ENCODE results near the gene SERPIND1. TPM values are rescaled to one million over a fixed set of nuclear protein-coding genes. Genes with fewer than 3 reads are reported as not detected.

SERPIND1 gene
- total RNA-seq, 2 donors from 2014 or later, result not detected

DNA sequence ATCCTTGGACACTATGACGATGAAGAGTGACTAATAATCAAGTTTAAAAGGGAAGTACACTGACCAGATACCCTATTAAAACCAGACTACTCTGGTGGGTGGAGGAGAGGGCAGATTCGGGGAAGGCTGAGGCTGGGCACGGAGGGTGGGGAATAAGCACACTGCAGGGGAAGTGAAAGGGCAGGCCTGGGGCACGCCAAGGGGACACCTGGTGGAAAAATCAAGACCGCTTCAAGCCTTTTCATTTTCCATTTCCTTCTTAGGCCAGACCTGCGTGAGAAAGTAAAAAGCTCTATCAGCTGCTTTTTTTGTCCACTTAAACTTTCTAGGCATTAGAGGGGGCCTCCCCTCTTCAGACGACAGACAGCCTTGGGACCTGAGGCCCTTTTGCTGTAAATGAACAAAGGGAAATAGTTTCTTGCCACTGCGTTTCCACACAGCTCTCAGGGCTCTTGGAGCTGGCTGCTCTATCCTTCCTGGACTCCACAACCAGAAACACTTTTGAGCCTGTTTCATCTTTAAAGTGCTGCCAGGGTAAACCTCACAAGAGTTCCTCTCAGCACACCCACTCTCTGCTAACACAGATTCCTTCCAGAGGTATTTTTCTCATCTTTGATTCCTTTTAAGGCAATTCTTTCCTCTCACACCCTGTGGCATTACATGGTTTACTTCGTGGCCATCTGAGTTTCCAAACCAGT, 25.0 kb upstream of the SERPIND1 start:
- no peak overlapping the region for H3K27ac ChIP-seq
- intact Hi-C loops (cut with DNase I), result no loop called here
- ATAC-seq, result no peak
- peaks cover 0 to 9% of the 10 kb centered on the region in 2 donors for H3K36me3 ChIP-seq (replicated peaks in 1 of 2; ENCODE audit: insufficient read depth in 1 of 2, low read depth in 2 of 2)
- WGBS, 2 donors, result 61 to 86% methylated on average over 9 of the region's 9 CpGs
- TF ChIP-seq, protein P1, sequence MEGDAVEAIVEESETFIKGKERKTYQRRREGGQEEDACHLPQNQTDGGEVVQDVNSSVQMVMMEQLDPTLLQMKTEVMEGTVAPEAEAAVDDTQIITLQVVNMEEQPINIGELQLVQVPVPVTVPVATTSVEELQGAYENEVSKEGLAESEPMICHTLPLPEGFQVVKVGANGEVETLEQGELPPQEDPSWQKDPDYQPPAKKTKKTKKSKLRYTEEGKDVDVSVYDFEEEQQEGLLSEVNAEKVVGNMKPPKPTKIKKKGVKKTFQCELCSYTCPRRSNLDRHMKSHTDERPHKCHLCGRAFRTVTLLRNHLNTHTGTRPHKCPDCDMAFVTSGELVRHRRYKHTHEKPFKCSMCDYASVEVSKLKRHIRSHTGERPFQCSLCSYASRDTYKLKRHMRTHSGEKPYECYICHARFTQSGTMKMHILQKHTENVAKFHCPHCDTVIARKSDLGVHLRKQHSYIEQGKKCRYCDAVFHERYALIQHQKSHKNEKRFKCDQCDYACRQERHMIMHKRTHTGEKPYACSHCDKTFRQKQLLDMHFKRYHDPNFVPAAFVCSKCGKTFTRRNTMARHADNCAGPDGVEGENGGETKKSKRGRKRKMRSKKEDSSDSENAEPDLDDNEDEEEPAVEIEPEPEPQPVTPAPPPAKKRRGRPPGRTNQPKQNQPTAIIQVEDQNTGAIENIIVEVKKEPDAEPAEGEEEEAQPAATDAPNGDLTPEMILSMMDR (IDR thresholded peaks at IDR 0.05), result no peak
- TF ChIP-seq POLR2A (IDR thresholded peaks at IDR 0.05), result no peak
- no peak for DNase-seq
- no peaks in the 10 kb centered on the region for H3K27me3 ChIP-seq
- no peaks in the 10 kb centered on the region for H3K4me1 ChIP-seq
- H3K4me3 ChIP-seq, result no peak overlapping the region
- no peaks in the 10 kb centered on the region for H3K9me3 ChIP-seq

DNA sequence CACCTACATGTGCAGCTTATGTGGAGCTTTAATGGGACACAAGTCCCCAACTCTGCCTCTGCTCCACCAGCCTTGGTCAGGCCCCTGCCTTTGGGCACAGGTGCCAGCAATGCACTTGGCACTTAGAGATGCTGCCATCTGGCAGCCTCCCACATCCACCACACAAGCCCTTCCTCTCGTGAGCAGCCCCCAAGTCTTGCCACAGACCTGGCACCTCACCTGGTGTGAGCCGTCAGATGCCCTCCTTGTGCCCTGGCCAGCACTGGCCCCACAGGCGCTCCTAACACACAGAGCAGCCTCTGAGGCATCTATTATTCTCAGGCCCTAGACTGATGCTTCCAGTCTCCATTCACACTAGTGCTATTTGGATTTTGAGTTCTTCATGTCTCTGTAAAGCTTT, 24.5 kb upstream of the SERPIND1 start:
- DNase-seq (no peak), ATAC-seq (no peak)
- Histone ChIP-seq H3K4me3 (no peak overlapping the region), H3K27me3 (no peaks in the 10 kb centered on the region), H3K4me1 (no peaks in the 10 kb centered on the region), H3K27ac (no peak overlapping the region), H3K36me3 (replicated peaks in 1 of 2; ENCODE audit: insufficient read depth in 1 of 2, low read depth in 2 of 2) (peaks cover 0 to 9% of the 10 kb centered on the region in 2 donors), H3K9me3 (no peaks in the 10 kb centered on the region)
- intact Hi-C loops (cut with DNase I), result no loop called here
- WGBS, 2 donors, result 70 to 84% methylated on average over 2 to 3 of the region's 3 CpGs
- TF ChIP-seq, protein P1 (IDR thresholded peaks at IDR 0.05), result no peak
- TF ChIP-seq POLR2A (IDR thresholded peaks at IDR 0.05), result no peak

DNA sequence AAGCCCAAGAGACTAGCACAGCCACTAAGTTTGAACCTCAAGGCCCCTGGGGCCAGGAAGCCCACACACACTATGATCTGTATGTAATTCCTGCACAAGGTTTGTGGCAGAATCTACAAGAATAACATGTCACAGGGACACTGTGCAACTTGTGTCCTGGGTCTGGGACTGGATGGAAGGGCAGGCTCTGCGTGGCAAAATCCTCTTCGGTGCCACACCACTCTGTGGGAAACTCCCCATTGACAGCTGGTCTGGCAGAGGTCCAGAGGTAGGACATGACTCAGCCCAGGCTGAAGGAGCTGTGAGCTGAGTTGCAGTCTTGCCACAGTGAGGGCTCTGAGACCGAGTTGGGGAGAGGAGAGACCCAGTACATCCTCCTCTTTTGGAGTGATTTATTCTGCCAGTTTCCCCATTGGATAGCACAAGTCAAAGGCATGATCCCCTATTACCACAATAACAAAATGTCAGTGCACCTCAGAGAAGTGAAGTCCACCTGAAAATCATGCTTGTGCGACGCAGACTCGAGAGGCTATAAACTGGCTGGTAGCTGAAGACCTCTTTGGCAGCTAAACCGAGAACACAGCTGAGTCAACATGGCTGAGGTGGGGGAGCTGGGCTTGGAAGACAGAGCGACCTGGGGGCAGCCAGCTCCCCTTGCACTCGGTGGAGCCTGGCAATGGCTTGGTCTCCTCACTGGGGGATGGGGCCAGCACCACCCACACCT, 23.3 kb upstream of the SERPIND1 start:
- ATAC-seq (no peak), DNase-seq (peak; percentile 21 to 69 (median 58))
- no peaks in the 10 kb centered on the region for H3K9me3 ChIP-seq
- no peak for TF ChIP-seq POLR2A (IDR thresholded peaks at IDR 0.05)
- TF ChIP-seq, protein P1 (IDR thresholded peaks at IDR 0.05), result no peak
- peaks cover 0 to 9% of the 10 kb centered on the region in 2 donors for H3K36me3 ChIP-seq (replicated peaks in 1 of 2; ENCODE audit: insufficient read depth in 1 of 2, low read depth in 2 of 2)
- no peak overlapping the region for H3K27ac ChIP-seq
- WGBS, 2 donors, result 72 to 90% methylated on average over 2 to 9 of the region's 9 CpGs
- no peaks in the 10 kb centered on the region for H3K4me1 ChIP-seq
- no peaks in the 10 kb centered on the region for H3K27me3 ChIP-seq
- no peak overlapping the region for H3K4me3 ChIP-seq
- intact Hi-C loops (cut with DNase I), result no loop called here

DNA sequence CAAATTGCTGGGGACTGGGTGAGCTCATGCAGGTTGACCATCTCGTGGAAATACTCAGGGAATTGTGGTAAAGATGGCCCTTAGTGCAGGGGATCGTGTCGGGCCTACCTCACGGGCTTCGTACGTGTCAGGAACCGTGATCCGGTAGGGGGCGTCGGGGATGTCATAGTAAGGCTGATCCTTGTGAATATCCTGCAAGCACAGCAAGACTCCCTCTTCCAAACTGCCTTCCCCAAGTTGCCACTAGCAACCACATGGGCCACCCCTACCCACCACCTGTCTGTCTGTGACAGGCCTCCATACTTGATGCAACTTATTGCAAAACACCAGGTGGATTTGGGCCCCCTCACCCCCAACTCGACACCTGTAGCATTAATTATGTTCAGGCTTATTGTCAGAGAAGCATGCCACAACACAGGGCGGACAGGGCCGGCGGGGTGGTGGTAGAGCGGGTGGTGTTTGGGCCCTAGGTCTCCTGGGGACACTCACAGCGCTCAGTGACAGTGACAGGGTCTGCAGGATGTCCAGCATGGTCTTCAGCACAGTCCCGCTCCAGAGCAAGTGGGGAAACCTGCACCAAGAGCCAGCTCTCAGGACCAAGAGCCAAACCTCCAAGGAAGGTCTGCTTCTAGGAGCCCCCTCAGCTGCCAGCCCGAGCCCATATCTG, 22.6 kb upstream of the SERPIND1 start:
- no peak for ATAC-seq
- TF ChIP-seq POLR2A (IDR thresholded peaks at IDR 0.05), result no peak
- TF ChIP-seq, protein P1 (IDR thresholded peaks at IDR 0.05), result no peak
- 92 to 94% methylated on average over 9 to 18 of the region's 18 CpGs for WGBS, 2 donors
- DNase-seq, result no peak
- H3K4me3 ChIP-seq, result no peak overlapping the region
- no peaks in the 10 kb centered on the region for H3K27me3 ChIP-seq
- H3K36me3 ChIP-seq (replicated peaks in 1 of 2; ENCODE audit: insufficient read depth in 1 of 2, low read depth in 2 of 2), result peaks cover 0 to 9% of the 10 kb centered on the region in 2 donors
- no peaks in the 10 kb centered on the region for H3K4me1 ChIP-seq
- intact Hi-C loops (cut with DNase I), result no loop called here
- no peak overlapping the region for H3K27ac ChIP-seq
- H3K9me3 ChIP-seq, result no peaks in the 10 kb centered on the region
